HUES48 (cell line): Measurements from ENCODE around the gene RGS7.

Source experiments
- H3K27ac ChIP-seq: one replicate; pipeline ENCODE4 v1.7.0; 2013; ENCODE audit warnings: low read depth, low read length, inconsistent platforms
- H3K27me3 ChIP-seq: 2 replicates; pipeline ENCODE4 v1.6.1; 2013; ENCODE audit warnings: mild to moderate bottlenecking, low read length; ENCODE audit not compliant: control insufficient read depth, insufficient read depth
- H3K36me3 ChIP-seq: 2 replicates; pipeline ENCODE4 v1.6.1; 2013; ENCODE audit warnings: low read length; ENCODE audit not compliant: control insufficient read depth, insufficient read depth
- H3K4me1 ChIP-seq: 2 replicates; pipeline ENCODE4 v1.6.1; 2013; ENCODE audit warnings: mild to moderate bottlenecking, low read length; ENCODE audit not compliant: control insufficient read depth, insufficient read depth
- H3K4me3 ChIP-seq: 2 replicates; pipeline ENCODE4 v1.5.1; 2013; ENCODE audit warnings: mild to moderate bottlenecking, low read depth, low read length
- H3K9ac ChIP-seq: 2 replicates; pipeline ENCODE4 v1.6.1; 2013; ENCODE audit warnings: mild to moderate bottlenecking, low read depth, low read length, moderate library complexity
- H3K9me3 ChIP-seq: 2 replicates; pipeline ENCODE4 v1.6.1; 2013; ENCODE audit warnings: low read length; ENCODE audit not compliant: control insufficient read depth, insufficient read depth

Gene RGS7

GRCh38 chr1:241272828-241273227 is 84.2 kb downstream of the RGS7 start:
- Histone ChIP-seq H3K4me3 (no peak overlapping the region), H3K9ac (no peak overlapping the region), H3K4me1 (no peaks in the 10 kb centered on the region), H3K36me3 (no peaks in the 10 kb centered on the region), H3K9me3 (0 out of 2 replicates have a peak, but pooled peaks cover 3% of the 10 kb centered on the region), H3K27ac (no peak overlapping the region), H3K27me3 (no peaks in the 10 kb centered on the region)

DNA sequence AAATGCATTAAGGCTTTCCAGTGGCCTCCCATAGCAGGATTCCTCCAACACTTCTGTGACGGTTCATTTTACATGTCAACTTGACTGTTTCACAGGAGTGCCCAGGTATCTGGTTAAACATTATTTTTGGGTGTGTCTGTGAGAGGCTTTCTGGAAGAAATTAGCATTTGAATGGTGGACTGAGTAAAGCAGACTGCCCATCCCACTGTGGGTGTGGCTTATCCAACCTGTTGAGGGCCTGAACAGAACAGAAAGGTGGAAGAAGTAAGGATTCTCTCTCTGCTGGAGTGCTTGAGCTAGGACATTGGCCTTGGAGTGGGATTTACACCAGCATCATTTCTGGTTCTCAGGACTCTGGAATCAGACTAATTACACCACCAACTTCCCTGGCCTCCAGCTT is 85.6 kb downstream of the RGS7 start:
- H3K4me3 ChIP-seq: no peak overlapping the region
- no peak overlapping the region for H3K9ac ChIP-seq
- H3K4me1 ChIP-seq: no peaks in the 10 kb centered on the region
- H3K9me3 ChIP-seq: 0 out of 2 replicates have a peak, but pooled peaks cover 3% of the 10 kb centered on the region
- no peak overlapping the region for H3K27ac ChIP-seq
- H3K27me3 ChIP-seq: no peaks in the 10 kb centered on the region
- H3K36me3 ChIP-seq: no peaks in the 10 kb centered on the region

DNA sequence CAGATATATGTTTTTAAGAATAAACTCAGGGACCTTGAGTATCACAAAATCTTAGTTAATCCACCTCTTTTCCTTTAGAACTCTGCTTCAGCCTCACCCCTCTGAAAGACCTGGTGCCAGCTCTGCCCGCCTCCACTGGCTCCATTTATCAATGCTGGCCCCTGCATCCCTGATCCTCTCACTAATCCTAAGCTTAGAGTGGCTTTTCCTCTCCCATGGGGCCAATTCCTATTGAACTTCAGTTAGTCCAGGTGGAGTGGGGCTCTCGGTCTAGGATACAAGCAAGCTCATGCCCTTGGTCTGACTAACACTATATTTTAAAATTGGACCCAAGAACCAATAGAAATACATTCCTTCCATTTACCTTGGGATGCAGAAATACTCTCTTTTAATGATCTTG is 87.0 kb downstream of the RGS7 start:
- no peak overlapping the region for H3K4me3 ChIP-seq
- H3K27ac ChIP-seq: no peak overlapping the region
- H3K27me3 ChIP-seq: no peaks in the 10 kb centered on the region
- H3K9ac ChIP-seq: no peak overlapping the region
- H3K4me1 ChIP-seq: no peaks in the 10 kb centered on the region
- 0 out of 2 replicates have a peak, but pooled peaks cover 3% of the 10 kb centered on the region for H3K9me3 ChIP-seq
- no peaks in the 10 kb centered on the region for H3K36me3 ChIP-seq

GRCh38 chr1:241269116-241269515 is 87.9 kb downstream of the RGS7 start:
- Histone ChIP-seq H3K27me3 (no peaks in the 10 kb centered on the region), H3K4me3 (no peak overlapping the region), H3K9ac (no peak overlapping the region), H3K27ac (no peak overlapping the region), H3K36me3 (no peaks in the 10 kb centered on the region), H3K4me1 (no peaks in the 10 kb centered on the region), H3K9me3 (0 out of 2 replicates have a peak, but pooled peaks cover 3% of the 10 kb centered on the region)

GRCh38 chr1:241266121-241266520 is 90.9 kb downstream of the RGS7 start:
- Histone ChIP-seq H3K27me3 (no peaks in the 10 kb centered on the region), H3K36me3 (no peaks in the 10 kb centered on the region), H3K4me3 (no peak overlapping the region), H3K9ac (no peak overlapping the region), H3K27ac (no peak overlapping the region), H3K4me1 (no peaks in the 10 kb centered on the region), H3K9me3 (no peaks in the 10 kb centered on the region)

DNA sequence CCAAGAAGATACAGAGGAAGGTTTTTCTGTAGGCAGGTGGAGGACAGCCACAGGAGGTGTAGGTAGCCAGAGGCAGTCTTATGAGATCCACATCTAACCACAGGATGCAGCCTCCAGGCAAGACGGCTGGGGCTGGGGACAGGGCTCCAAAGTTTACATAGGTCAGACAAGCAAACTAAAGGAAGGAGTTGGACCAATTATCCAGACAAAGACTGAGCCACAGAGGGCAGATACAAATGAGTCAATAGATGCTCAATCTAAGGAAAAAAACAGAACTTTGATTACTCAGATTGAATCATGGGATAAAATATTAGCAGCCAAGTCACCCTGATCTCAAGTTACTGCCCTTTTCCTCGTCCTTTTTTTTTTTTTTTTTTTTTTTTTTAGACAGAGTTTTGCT is 91.6 kb downstream of the RGS7 start:
- no peak overlapping the region for H3K27ac ChIP-seq
- no peaks in the 10 kb centered on the region for H3K9me3 ChIP-seq
- H3K4me1 ChIP-seq: no peaks in the 10 kb centered on the region
- no peak overlapping the region for H3K9ac ChIP-seq
- no peaks in the 10 kb centered on the region for H3K36me3 ChIP-seq
- H3K4me3 ChIP-seq: no peak overlapping the region
- no peaks in the 10 kb centered on the region for H3K27me3 ChIP-seq

DNA sequence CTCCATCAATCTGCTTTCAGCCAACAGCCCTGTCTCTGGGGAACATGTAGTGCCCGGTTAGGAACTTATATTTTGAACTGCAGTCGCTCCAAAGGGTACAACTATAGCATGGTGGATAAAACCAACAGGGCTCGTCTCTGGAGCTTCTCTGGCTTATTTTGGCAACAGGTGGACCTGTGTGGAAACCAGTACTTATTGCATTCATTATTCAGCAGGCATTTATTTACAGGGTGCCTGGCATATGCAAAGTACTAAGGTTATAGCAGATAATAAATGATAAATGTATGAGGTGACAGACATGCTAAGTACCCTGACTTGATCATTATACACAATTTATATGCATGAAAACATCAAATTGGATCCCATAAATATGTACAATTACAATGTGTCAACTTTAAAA is 93.7 kb downstream of the RGS7 start:
- H3K9ac ChIP-seq: no peak overlapping the region
- H3K27me3 ChIP-seq: no peaks in the 10 kb centered on the region
- H3K36me3 ChIP-seq: no peaks in the 10 kb centered on the region
- H3K27ac ChIP-seq: no peak overlapping the region
- H3K4me1 ChIP-seq: no peaks in the 10 kb centered on the region
- no peaks in the 10 kb centered on the region for H3K9me3 ChIP-seq
- H3K4me3 ChIP-seq: no peak overlapping the region

DNA sequence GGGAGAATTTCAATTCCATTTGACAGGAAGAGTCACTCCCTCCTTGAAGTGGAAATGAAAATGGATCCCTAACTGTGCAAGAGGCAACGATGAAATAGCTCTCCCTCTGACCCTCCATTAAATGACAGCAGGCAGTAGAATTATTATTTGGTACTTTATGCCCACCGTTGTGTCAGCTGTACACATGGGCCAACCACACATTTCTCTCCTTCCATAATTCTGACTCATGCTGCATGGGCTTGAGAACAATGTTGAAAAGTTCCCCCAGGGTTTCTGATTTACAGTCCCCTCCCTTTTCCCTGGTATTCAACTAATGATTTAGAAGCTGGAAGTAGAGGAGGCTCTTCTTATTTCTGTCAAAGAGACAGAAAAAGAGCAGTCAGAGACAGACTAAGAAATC is 103.5 kb downstream of the RGS7 start:
- H3K4me3 ChIP-seq: no peak overlapping the region
- 0 out of 2 replicates have a peak, but pooled peaks cover 4% of the 10 kb centered on the region for H3K4me1 ChIP-seq
- H3K9ac ChIP-seq: no peak overlapping the region
- no peaks in the 10 kb centered on the region for H3K27me3 ChIP-seq
- H3K27ac ChIP-seq: no peak overlapping the region
- H3K36me3 ChIP-seq: no peaks in the 10 kb centered on the region
- H3K9me3 ChIP-seq: no peaks in the 10 kb centered on the region; the same call in 1 of the 2 replicates

- no peaks in the 10 kb centered on the region for H3K36me3 ChIP-seq
- H3K27me3 ChIP-seq: no peaks in the 10 kb centered on the region
- no peak overlapping the region for H3K27ac ChIP-seq
- H3K9me3 ChIP-seq: no peaks in the 10 kb centered on the region; the same call in 1 of the 2 replicates
- peaks cover 7% of the 10 kb centered on the region; the same call in 1 of the 2 replicates for H3K4me1 ChIP-seq
- H3K9ac ChIP-seq: no peak overlapping the region
- H3K4me3 ChIP-seq: no peak overlapping the region
Measured at GRCh38 chr1:241250465-241250864, 106.5 kb downstream of the RGS7 start.

DNA sequence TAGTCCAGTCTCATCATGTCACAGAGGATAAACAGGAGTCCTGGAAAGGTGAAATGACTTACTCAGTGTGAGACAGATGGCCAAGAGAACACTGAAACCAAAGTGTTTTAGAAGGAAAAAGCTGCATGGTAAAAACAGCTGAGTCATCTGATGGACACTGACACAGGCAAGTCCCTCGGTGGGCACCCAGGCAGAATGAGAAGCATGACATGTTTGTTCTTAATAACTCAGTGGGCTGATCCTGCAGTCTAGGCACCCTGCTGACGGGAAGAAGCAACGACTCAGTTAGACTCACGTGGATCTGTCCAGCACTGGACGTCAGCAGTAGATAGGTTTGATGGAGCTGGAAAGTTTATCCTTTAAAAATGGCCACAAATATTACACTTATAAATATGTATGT is 116.9 kb downstream of the RGS7 start:
- Histone ChIP-seq H3K36me3 (no peaks in the 10 kb centered on the region), H3K27ac (no peak overlapping the region)

DNA sequence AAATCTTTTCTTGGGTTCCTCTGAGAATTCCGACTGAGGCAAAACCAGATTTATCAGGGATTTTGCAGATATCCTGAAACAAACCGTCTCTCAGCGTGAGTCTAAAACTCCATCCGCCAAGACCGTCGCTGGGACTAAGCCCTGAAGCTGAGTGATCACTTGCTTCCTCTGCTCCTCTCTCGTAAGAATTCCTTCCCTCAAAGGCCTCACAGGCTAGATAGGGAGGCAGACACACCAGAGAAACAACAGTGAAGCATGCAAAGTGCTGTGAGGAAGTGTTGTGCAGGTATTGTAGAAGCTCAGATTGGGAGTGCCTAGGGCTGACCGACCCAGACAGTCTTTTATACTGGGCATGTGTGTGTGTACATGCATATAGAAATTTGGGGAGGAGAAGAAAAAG is 119.1 kb downstream of the RGS7 start:
- no peaks in the 10 kb centered on the region for H3K27me3 ChIP-seq
- H3K4me1 ChIP-seq: no peaks in the 10 kb centered on the region
- H3K9me3 ChIP-seq: no peaks in the 10 kb centered on the region
- H3K27ac ChIP-seq: no peak overlapping the region
- H3K9ac ChIP-seq: no peak overlapping the region
- H3K36me3 ChIP-seq: no peaks in the 10 kb centered on the region
- no peak overlapping the region for H3K4me3 ChIP-seq

More for the DNA sequence above, 116.9 kb downstream of the RGS7 start:
- H3K9me3 ChIP-seq: no peaks in the 10 kb centered on the region
- no peaks in the 10 kb centered on the region for H3K27me3 ChIP-seq
- no peak overlapping the region for H3K9ac ChIP-seq
- H3K4me3 ChIP-seq: no peak overlapping the region
- H3K4me1 ChIP-seq: no peaks in the 10 kb centered on the region
